Measurements from ENCODE around the gene GTF3C6.

GTF3C6 gene

DNA sequence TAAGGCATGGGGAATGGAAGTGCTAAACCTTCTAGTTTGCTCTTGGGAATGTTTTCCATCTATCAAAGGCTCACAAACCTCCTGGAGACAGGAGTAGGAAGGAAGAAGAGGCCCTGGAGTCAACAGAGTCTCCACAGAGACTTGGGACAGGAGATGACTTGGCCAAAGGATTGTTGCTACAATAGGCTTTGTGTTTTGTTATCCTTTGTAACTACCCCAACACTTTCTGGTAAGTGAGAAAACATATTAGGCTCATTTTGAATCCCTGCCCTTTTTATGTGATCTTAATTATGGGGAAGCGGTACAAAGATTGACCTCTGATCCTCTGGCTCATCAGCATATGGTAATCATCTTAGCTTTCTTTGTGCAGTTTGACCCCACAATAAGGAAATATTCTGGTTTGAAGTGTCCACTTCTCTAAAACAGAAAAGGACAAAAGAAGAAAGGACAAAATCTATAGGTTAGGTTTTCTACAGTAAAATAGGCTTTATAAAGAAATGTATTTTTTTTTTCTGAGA, 24.1 kb upstream of the GTF3C6 start:
- H3K36me3 ChIP-seq (ENCODE audit: insufficient read depth, low read length) = no peaks in the 10 kb centered on the region
- no peaks in the 10 kb centered on the region for H3F3A ChIP-seq (ENCODE audit: insufficient read depth, low read length)
- H3K9ac ChIP-seq (ENCODE audit: low read length) = no peak overlapping the region
- no peak overlapping the region for H3K27ac ChIP-seq (ENCODE audit: low read depth, low read length, poor library complexity, severe bottlenecking)
- no peaks in the 10 kb centered on the region for H3K9me3 ChIP-seq (ENCODE audit: low read length)
- H2AFZ ChIP-seq (ENCODE audit: low read length) = no peak overlapping the region
- H3K4me3 ChIP-seq (ENCODE audit: low read depth, low read length, poor library complexity, severe bottlenecking) = no peak overlapping the region
- H3K79me2 ChIP-seq (ENCODE audit: insufficient read depth, low read length) = no peaks in the 10 kb centered on the region
- no peak overlapping the region for H3K4me2 ChIP-seq (ENCODE audit: low read length)
- TF ChIP-seq, protein P1, sequence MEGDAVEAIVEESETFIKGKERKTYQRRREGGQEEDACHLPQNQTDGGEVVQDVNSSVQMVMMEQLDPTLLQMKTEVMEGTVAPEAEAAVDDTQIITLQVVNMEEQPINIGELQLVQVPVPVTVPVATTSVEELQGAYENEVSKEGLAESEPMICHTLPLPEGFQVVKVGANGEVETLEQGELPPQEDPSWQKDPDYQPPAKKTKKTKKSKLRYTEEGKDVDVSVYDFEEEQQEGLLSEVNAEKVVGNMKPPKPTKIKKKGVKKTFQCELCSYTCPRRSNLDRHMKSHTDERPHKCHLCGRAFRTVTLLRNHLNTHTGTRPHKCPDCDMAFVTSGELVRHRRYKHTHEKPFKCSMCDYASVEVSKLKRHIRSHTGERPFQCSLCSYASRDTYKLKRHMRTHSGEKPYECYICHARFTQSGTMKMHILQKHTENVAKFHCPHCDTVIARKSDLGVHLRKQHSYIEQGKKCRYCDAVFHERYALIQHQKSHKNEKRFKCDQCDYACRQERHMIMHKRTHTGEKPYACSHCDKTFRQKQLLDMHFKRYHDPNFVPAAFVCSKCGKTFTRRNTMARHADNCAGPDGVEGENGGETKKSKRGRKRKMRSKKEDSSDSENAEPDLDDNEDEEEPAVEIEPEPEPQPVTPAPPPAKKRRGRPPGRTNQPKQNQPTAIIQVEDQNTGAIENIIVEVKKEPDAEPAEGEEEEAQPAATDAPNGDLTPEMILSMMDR (IDR thresholded peaks at IDR 0.05; ENCODE audit: low read length) = no peak
- no peak for TF ChIP-seq EZH2 (IDR thresholded peaks at IDR 0.05; ENCODE audit: borderline replicate concordance, low read length)
- H3K4me1 ChIP-seq (ENCODE audit: insufficient read depth, low read length, severe bottlenecking) = no peaks in the 10 kb centered on the region
- no peaks in the 10 kb centered on the region for H4K20me1 ChIP-seq (ENCODE audit: insufficient read depth, low read length)
- H3K9me2 ChIP-seq (ENCODE audit: low read depth, low read length) = no peaks in the 10 kb centered on the region
- no peaks in the 10 kb centered on the region for H3K27me3 ChIP-seq (ENCODE audit: insufficient read depth, low read length)

- no peak overlapping the region for H3K4me3 ChIP-seq (ENCODE audit: low read depth, low read length, poor library complexity, severe bottlenecking)
- no peaks in the 10 kb centered on the region for H3K4me1 ChIP-seq (ENCODE audit: insufficient read depth, low read length, severe bottlenecking)
- no peak overlapping the region for H3K9ac ChIP-seq (ENCODE audit: low read length)
- no peaks in the 10 kb centered on the region for H3F3A ChIP-seq (ENCODE audit: insufficient read depth, low read length)
- H3K27ac ChIP-seq (ENCODE audit: low read depth, low read length, poor library complexity, severe bottlenecking) = no peak overlapping the region
- no peaks in the 10 kb centered on the region for H3K9me3 ChIP-seq (ENCODE audit: low read length)
- TF ChIP-seq, protein P1 (IDR thresholded peaks at IDR 0.05; ENCODE audit: low read length) = no peak
- no peak for TF ChIP-seq EZH2 (IDR thresholded peaks at IDR 0.05; ENCODE audit: borderline replicate concordance, low read length)
- H4K20me1 ChIP-seq (ENCODE audit: insufficient read depth, low read length) = no peaks in the 10 kb centered on the region
- no peaks in the 10 kb centered on the region for H3K9me2 ChIP-seq (ENCODE audit: low read depth, low read length)
- no peaks in the 10 kb centered on the region for H3K36me3 ChIP-seq (ENCODE audit: insufficient read depth, low read length)
- no peaks in the 10 kb centered on the region for H3K27me3 ChIP-seq (ENCODE audit: insufficient read depth, low read length)
- H2AFZ ChIP-seq (ENCODE audit: low read length) = no peak overlapping the region
- no peak overlapping the region for H3K4me2 ChIP-seq (ENCODE audit: low read length)
- no peaks in the 10 kb centered on the region for H3K79me2 ChIP-seq (ENCODE audit: insufficient read depth, low read length)
Observed at GRCh38 chr6:110935171-110935570, 23.3 kb upstream of the GTF3C6 start.

- H3K27ac ChIP-seq (ENCODE audit: low read depth, low read length, poor library complexity, severe bottlenecking) = no peak overlapping the region
- H3K4me1 ChIP-seq (ENCODE audit: insufficient read depth, low read length, severe bottlenecking) = no peaks in the 10 kb centered on the region
- H3K4me2 ChIP-seq (ENCODE audit: low read length) = no peak overlapping the region
- no peak overlapping the region for H3K9ac ChIP-seq (ENCODE audit: low read length)
- H3F3A ChIP-seq (ENCODE audit: insufficient read depth, low read length) = no peaks in the 10 kb centered on the region
- TF ChIP-seq, protein P1 (IDR thresholded peaks at IDR 0.05; ENCODE audit: low read length) = no peak
- no peak for TF ChIP-seq EZH2 (IDR thresholded peaks at IDR 0.05; ENCODE audit: borderline replicate concordance, low read length)
- H3K36me3 ChIP-seq (ENCODE audit: insufficient read depth, low read length) = no peaks in the 10 kb centered on the region
- no peaks in the 10 kb centered on the region for H3K9me2 ChIP-seq (ENCODE audit: low read depth, low read length)
- no peak overlapping the region for H2AFZ ChIP-seq (ENCODE audit: low read length)
- H4K20me1 ChIP-seq (ENCODE audit: insufficient read depth, low read length) = no peaks in the 10 kb centered on the region
- H3K9me3 ChIP-seq (ENCODE audit: low read length) = no peaks in the 10 kb centered on the region
- no peak overlapping the region for H3K4me3 ChIP-seq (ENCODE audit: low read depth, low read length, poor library complexity, severe bottlenecking)
- H3K27me3 ChIP-seq (ENCODE audit: insufficient read depth, low read length) = no peaks in the 10 kb centered on the region
- no peaks in the 10 kb centered on the region for H3K79me2 ChIP-seq (ENCODE audit: insufficient read depth, low read length)
Observed at GRCh38 chr6:110938171-110938570, 20.3 kb upstream of the GTF3C6 start.

All from OCI-LY1 (cell line).